ENCODE results near the gene TTLL1. TPM values are rescaled to one million over a fixed set of nuclear protein-coding genes. Genes with fewer than 3 reads are reported as not detected.

The TTLL1 gene
- 0.65 TPM for total RNA-seq

DNA sequence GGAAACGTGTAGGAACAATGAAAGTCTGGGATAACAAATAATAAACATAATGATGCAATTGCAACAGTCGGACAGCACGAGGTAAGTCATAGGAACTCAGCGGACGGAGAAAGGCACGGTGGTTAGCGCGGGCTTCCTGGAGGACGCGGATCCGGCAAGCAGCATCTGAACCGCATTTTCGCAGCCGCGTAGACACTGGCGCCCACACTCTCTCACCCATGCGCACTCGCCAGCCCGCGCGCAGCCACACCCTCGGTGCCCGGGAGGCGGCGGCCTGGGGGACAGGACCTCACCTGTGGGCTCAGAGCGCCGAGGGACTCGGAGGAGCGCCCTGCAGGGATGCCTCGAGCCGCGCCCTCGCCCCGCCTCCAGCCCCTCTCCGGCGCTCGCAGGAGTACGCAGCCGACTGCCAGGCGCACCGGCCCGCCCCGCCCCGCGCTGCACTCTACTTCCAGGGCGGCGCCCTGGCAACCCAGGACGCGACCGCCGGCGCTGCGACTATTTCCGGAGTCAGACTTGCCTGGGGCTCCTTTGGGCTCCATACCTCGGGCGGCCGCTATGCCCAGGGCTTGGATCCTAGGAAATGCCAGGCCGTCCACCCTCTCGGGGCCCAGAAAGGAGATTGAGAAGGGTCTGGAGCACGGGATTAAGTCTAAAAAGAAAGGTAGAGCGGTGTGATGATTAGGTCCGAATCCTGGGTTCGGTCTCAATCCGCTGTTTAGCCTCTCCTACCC is at the start of gene TTLL1:
Gene TTLL1, minus strand, starts transcription at position 408 of the 734 bp plus-strand sequence. CDS start 13,805 bp downstream, outside the sequence.
- peak; percentile 95 for ATAC-seq
- DNase-seq (ENCODE audit: low spot score): peak; percentile 90

DNA sequence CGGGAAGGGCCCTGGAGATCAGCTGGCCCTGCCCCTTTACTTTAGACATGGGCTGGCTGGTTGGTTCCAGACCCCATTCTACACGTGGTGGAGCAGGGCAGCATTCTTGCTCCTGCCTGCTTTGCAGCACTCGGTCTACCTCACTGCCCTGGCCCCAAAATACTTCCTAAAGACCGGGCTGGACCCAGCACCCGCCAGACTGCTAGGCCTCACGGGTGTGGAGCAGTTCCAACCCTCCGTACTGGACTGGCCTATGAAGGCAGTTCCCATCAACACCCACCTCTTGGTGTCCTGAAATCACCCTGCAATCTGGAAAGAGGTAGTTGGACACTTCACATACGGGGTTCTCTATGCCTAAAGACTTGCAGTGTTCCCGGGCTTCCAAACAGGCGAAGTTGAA is 47.6 kb upstream of the TTLL1 start:
- ATAC-seq (peak; percentile 28), DNase-seq (ENCODE audit: low spot score) (no peak)

DNA sequence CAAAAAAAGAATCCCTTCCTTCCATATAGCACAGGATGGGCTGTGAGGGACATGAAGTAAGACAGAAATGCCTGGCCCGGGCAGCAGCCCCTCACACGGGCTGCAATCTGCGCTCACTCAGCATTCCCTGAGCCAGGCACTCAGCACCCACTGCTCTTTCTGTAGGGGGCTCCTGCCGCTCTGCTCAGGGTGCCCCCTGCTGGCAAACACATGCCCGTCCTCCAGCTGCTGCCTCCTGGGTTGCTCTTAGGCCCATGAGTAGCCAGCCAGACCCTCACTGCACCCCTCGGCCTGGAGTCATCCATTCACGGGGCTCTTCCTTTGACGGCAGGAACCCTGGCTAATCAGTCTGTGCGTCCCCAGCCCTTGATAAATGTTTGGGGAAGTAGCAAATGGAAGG is 47.1 kb upstream of the TTLL1 start:
- DNase-seq (ENCODE audit: low spot score) (no peak), ATAC-seq (peak; percentile 69)

DNA sequence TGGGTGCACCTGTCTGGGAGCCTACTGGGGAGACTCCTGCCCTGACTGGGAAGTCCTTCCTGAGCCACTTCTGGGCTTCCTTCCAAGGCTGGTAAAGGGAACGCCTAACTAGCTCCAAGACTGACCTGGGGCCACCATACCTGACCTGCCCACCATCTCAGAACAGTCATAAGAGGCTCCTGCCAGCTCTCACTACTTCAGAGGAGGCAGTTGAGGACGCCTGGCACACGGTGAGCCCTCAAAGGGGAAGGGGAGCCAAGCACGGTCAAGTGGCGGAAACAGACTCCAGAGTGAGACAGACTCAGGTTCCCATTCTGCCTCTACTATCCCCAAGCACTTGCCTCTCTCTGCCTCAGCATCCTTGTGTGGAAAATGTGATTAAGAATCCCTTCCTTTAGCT is 46.4 kb upstream of the TTLL1 start:
- ATAC-seq: no peak

DNA sequence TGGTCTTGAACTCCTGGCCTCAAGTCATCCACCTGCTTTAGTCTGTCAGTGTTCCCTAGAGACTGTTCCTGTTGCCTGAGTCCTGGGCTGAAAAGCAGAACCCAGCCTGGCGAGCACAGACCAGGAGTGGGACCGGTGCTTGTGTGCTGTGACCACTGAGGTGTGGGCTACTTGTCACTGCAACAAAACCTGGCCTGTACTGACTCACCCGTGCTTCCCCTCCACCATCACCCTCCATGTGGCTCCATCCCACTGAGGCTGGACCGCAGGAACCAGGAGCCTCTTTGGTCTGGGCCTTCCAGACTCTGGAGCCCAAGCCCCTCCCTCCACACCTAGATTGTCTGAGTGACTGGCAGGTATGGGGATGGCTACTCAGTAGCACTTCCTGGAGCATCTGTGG is 45.4 kb upstream of the TTLL1 start:
- ATAC-seq (no peak), DNase-seq (ENCODE audit: low spot score) (no peak)

More for the DNA sequence above, 46.4 kb upstream of the TTLL1 start:
- no peak for DNase-seq (ENCODE audit: low spot score)

DNA sequence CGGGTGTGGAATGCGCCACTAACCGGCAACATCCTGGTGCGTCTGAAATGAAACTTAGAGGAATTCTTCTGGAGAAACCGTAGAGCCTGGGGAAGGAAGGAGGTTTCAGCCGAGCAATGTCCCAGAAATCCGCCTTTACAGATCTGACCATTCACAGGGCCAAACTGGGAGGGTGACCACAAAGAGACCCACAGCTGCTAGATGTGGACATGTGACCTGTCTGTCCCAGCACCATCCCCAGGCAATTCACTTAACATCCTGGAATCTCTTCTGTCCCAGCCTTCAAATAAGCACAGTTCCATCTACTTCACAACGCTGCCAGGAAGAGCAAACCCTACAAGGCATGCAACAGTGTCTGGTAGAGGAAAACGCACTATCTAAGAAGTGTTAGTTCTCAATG is 44.2 kb upstream of the TTLL1 start:
- ATAC-seq: no peak
- DNase-seq (ENCODE audit: low spot score): no peak

DNA sequence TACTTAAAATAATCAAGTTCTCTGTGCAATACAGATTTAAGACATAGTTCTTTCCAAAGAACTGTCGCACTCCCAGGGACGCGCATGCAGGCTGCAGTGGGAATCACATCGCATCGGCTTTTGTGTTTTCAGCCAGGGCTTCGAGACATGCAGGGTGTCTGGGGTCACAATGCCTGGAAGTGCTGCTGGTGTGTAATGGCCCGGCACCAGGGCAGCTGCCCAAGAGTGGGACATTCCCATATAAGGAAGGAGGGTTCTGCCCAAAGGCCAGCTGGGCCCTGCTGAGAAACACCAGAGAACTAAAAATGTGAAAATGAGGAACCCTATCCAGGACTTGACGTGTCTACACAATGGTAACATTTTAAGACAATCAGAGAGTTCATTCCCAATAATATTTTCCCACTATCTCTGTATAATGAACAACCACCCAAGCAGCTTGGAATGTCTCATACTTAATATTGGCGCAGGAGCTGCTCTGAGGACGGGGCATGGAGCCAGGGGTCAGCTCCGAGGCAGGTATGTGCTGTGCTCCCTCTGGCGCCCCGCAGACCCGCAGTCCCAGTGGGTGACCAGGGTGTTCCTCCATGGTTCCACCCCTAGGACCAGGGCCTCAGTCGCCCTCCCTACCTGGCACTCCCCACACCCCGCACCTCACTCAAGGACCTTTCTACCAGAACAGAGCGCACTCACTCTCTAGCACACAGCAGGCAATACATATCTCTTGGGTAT is 42.7 kb upstream of the TTLL1 start:
- ATAC-seq: no peak
- no peak for DNase-seq (ENCODE audit: low spot score)

DNA sequence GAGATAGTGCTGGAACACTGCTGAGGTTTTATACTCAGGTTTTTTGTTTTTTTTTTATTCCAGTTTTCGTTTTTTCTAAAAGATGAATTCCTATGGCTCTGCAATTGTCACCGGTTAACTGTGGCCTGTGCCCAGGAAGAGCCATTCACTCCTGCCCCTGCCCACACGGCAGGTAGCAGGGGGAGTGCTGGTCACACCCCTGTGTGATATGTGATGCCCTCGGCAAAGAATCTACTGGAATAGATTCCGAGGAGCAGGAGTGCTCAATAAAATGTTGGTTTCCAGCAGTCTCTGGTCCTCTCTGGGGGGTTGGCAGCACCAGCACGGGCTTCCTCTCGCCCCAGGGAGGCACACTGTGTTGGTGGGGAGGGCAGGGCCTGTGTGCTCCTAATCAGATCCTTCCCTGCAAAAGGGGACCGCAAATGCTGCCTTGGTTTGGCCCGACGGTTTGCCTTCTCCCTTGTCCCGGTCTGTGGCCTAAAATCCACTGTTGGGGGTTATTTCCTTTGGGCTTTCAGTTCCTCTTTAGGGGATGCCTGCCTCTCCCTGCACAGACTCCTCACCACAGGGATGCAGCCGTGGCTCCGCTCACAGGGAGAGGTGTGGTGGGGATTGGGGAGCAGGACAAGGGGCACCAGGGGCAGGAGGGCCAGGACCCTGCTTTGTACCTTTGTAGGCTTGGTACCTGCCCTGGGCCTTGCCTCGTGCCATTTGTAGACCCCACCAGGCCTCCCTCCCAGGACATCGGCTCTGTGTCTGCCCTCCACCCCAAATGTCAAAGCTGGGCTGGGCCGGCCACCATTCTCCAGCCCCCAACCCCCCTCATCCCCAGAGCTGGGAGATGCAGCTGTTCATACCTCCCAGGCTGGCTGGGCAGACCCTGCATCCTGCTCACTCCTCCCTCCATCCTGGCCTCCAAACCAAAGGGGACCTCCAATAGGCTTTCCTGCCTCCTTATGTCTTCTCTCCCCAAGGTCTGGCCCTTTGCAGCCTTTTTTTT is 40.5 kb upstream of the TTLL1 start:
- no peak for DNase-seq (ENCODE audit: low spot score)
- ATAC-seq: no peak

DNA sequence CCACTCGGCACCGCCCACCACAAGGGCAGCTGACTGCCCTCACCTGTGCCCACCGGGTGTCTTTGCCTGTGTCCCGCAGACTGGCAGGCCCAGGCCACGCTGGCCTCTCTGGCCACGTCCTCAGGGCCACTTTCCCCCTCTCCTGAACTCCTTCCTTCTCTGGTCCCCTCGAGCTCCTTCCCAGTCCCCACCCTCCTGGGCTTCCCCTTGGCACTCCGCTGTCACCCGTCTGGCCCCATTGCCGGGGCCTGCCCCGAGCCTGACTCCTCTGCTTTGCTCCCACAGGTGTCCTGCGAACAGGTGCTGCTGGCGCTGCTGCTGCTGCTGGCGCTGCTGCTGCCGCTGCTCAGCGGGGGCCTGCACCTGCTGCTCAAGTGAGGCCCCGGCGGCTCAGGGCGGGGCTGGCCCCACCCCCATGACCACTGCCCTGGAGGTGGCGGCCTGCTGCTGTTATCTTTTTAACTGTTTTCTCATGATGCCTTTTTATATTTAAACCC is 39.8 kb upstream of the TTLL1 start:
- no peak for ATAC-seq
- no peak for DNase-seq (ENCODE audit: low spot score)

DNA sequence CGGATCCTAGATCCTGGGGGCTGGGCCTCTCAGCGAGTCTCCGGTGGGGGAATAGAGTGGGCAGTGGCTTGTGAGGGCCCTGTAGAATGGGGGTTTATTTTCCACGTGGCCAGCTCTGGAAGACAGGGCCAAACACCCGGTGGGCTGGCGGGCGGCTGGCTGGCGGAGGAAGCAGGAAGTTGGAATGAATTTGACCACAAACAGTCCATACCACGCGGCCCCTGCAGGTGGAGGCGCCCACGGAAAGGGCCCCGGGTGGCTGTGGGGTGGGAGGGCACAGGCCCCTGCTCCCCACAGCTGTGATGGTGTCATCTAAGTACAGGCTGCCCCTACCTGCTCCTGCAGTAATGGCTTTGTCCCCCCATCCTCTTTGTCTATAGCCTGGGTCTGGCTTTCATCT is 38.9 kb upstream of the TTLL1 start:
- DNase-seq (ENCODE audit: low spot score) (no peak), ATAC-seq (no peak)

DNA sequence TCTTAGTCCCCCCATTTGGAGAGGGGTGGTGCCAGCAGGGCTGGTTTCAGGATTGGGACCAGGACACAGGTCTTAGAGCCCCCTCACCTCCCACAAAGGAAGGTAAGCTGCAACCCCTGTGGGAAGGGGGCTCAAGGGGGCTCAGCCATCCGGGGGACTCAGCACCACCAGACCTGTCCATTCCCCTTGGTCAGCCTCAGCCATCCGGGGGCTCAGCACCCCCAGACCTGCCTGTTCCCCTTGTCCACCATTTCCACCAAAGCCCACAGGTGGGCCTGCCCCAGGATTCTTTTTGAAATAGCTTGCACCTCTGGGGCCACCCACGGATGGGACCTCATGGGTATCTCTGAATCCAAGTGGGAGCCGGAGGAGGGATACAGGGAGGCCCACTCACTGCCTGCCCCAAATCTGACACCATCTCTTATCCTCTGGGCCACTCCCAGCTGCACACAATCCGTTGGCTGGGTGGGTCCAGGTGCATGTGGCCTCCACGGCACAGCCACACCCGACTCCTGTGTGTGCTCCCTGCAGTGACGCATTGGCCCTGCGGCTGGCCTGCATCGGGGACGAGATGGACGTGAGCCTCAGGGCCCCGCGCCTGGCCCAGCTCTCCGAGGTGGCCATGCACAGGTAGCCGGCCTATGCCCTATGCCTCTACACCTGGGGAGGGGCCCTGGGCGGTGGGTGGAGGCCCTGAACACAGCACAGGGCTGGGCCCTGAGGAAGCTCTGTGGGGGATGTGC is 38.1 kb upstream of the TTLL1 start:
- no peak for DNase-seq (ENCODE audit: low spot score)
- ATAC-seq: no peak

DNA sequence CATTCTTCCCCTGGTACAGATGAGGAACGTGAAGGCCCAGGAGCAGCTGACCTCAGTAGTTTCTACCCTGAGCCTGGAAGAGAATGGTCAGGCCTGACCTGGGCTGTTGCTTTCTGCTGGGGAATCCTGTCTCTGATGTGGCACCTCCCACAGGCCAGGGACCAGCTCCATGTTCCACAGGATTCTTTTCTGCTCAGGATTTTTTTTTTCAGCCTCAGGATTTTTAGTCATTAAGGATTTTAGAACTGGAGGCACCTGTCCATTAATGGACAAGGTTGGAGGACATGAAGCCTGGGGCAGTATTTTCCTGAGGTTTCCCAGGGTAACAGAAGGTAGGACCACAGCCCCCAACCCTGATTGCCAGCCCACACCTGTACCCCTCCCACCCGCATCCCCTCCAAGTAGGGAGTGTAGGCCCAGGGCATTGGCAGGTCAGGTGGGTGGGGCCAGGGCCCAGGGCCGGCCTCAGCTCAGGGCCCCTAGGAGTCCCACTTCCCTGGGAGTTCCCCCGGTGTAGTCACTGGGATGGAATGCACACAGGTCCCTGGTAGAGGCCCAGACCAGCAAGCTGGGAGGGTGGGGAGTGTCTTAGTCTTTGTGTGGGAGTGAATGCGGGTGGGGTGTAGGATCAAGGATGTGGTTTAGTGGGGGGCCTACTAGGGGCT is 37.4 kb upstream of the TTLL1 start:
- no peak for DNase-seq (ENCODE audit: low spot score)
- ATAC-seq: no peak

DNA sequence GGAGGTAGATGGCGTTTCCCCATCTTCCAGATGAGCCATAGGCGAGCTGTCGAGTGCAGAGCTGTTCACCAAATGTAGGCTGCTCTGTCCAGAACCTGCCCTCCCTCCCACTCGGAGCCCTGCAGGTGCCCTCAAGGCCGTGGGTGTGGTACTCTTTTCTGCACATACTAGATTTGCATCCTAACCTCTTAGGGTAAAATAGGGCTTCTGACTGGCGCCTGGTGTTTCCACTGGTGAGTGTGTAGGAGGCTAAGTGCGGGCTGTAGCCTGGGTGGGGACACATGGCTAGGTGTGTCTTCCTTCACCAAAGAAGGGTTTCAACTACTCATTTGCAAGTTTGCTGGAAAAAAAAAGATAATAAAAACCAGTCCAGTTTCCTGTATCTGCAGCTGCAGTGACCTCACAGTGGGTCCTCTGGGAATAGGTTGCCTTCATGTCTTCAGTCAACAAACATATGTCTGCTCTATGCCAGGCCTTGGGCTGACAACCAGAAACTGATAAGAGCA is 29.8 kb upstream of the TTLL1 start:
- no peak for DNase-seq (ENCODE audit: low spot score)

DNA sequence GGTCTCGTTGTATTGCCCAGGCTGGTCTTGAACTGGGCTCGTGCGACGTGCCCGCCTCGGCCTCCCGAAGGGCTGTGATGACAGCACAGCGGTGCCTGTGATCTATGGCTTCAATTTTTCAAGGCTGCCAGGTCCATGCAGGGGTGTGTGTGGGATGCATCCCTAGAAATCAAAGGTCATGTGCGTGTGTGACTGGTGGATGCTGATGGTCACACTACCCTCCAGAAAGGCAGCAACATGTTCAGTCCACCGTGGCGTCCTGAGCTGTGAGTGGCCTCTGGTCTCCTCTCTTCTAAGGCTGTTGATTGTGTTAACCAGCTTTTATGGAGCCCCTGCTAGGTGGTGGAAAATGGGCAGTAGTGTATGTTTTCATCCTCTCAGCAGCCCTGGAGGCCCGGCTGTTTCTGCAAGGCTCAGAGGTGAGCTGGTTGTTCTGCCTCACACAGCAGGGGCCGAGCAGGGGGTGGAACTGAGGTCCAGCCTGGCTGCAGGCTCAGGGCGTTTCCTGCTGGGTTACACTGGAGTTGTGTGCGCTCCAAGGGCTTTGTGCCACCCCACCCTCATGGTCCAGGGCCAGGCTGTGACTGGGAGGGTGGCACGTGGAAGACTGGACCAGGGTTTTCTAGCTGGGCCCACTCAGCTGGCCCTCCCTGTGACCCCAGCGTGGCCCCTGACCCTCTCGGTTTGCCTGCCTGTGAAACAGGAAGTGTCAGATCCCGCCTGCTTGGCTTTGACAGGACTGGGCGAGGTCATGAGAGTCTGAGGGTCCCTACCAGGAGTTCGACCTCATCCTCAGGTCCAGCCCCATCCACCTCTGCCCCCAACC is 29.0 kb upstream of the TTLL1 start:
- ATAC-seq (no peak), DNase-seq (ENCODE audit: low spot score) (no peak)

More for the DNA sequence above, 29.8 kb upstream of the TTLL1 start:
- ATAC-seq: no peak

DNA sequence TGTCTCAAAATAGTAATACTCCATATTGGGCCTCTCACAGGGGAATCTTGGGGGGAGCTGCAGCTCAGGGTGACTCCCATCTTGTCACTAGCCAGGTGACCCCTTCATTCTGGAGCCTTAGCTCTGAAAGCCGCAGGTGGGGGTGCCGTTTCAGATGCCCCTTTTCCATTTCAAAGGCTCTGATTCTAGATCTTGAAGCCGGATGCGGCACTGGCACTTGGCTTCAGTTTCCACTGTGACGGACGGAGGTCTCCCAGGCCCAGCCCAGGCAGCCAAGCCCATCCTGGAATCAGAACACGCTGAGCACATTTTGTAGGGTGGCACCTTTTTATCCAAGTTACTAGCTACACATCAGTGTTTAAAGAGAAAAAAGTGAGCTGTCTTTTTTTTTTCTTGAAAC is 27.7 kb upstream of the TTLL1 start:
- no peak for ATAC-seq
- DNase-seq (ENCODE audit: low spot score): no peak

DNA sequence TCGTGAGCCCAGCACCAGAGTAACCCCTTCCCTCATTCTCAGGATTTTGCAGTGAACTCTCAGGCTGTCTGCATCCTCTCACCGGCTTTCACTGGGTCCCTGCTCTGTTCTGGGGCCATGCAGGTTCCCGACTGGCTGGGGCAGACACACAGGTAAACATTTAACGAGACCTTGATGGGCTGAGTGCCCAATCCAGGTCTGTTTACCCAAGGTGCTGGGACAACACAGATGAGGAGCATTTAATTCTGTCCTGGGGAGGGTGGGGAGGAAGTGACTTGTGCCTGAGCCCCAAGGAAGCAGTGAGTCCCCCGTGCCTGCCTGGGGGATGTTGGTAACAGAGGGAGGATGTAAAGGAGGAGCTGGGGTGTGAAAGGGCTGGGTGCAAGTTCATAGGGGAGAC is 25.8 kb upstream of the TTLL1 start:
- ATAC-seq: peak; percentile 61
- DNase-seq (ENCODE audit: low spot score): no peak

DNA sequence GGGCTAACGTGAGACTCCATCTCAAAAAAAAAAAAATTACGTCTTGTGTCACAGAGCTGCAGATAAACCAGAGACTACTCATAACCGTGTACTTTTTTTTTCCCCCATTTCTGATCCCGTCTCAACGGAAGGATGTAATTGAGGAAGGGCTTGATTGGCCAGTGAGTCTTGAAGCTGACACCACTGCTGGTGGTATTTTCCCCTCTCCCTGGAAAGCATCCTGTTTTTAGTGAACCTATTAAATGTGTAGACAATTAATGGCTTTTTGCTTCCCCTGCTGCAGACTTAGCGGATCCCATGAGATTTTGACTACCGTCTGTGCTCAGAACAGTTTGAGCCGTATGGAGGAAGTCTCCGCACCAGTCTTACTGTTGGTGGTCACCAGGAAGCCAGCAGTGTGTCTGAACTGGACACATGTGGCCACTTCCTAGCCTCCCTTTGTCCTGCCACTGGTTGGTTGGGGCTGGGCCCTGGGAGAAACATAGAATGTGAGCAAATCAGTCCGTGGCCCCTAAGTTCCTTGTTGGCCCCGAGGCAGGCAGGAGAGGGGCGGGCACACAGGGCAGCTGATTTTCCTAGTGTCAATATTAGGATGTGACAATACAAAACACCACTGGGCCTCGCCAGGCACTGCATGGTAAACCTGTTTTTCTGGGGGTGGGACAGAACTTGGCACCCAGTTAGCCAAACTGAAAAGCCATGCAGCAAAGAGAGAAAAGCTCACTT is 24.5 kb upstream of the TTLL1 start:
- no peak for ATAC-seq
- DNase-seq (ENCODE audit: low spot score): no peak
